SK-MEL-5 (cell line): ENCODE data around the gene RNF40. TPM values are rescaled to one million over a fixed set of nuclear protein-coding genes. Genes with fewer than 3 reads are reported as not detected.

Experiments used
- DNase-seq: peaks from one replicate; pipeline ENCODE4 v3.0.0-alpha.2; 2016; ENCODE audit warnings: low read depth, low spot score
- in situ Hi-C: cut with HindIII; loops from 2 replicates; pipeline ENCODE4 v1.10.0; 2016; ENCODE audit warnings: low sequenced_read_pairs, high pct_unique_total_duplicates, low pct_unique_long_range_greater_than_20kb
- total RNA-seq: library from RNA; depleted of rRNA; stranded (reverse); fragments of >200 nt; shearing (Covaris generic); gene quantifications from 2 replicates; pipeline ENCODE4 v1.2.3, GENCODE V29; 2014

Gene RNF40
- total RNA-seq, 1 experiment from 2014 or later, result 120 TPM

GRCh38 chr16:30737794-30738648 lies 24.1 kb upstream of the RNF40 start:
- no peak for DNase-seq
- in situ Hi-C loops, result no loop called here

GRCh38 chr16:30738984-30739951 lies 22.9 kb upstream of the RNF40 start:
- in situ Hi-C loops, result no loop called here
- DNase-seq, result no peak

- peak; percentile 27 for DNase-seq
Observed at GRCh38 chr16:30740364-30741251, 21.5 kb upstream of the RNF40 start.

GRCh38 chr16:30741461-30741914 lies 20.6 kb upstream of the RNF40 start:
- in situ Hi-C loops, result no loop called here
- DNase-seq, result no peak

More at GRCh38 chr16:30740364-30741251, 21.5 kb upstream of the RNF40 start:
- in situ Hi-C loops, result no loop called here

DNA sequence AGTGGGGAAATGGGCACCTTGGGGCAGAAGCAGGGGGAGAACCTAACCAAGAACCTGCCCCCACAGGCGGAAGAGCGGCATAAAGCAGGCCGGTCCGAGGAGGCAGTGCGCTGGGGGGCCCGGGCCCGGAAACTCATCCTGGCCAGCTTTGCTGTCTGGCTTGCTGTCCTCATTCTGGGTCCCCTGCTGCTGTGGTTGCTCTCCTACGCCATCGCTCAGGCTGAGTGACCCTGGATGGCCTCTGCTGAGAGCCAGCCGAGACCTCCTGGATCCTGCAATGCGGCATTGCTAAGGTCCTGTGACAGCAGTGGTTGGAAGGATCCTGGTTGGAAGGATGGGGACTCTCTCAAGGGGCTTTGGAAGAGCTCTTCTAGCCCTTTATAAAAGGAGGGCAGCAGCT lies 18.4 kb upstream of the RNF40 start:
- DNase-seq, result no peak
- in situ Hi-C loops, result no loop called here

GRCh38 chr16:30744183-30744582 lies 17.9 kb upstream of the RNF40 start:
- in situ Hi-C loops, result no loop called here

GRCh38 chr16:30745082-30745481 lies 17.0 kb upstream of the RNF40 start:
- in situ Hi-C loops, result no loop called here
- no peak for DNase-seq

More at GRCh38 chr16:30744183-30744582, 17.9 kb upstream of the RNF40 start:
- no peak for DNase-seq

DNA sequence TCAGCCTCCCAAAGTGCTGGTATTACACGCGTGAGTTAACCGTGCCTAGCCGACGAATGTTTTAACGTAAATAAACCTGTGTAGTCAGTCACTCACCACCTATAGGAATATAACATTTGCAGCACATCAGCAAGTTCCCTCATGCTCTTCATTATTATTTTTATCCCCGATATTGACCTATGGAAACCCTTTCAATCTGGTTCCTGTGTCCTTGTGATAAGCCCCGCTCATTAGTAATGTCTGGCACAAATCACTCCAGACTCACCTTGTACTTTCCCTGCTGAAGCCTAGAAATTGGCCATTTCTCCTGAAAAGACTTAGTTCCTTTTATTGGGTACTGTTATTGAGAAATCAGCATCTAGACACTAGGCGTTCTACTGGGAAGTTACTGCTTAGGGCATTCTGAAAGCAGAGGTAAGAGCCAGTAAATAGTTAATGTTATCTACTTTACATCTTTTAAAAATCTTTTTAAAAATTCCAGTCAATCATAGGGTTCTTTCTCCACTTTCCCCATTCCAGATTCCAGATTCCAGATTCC lies 15.4 kb upstream of the RNF40 start:
- in situ Hi-C loops, result no loop called here
- no peak for DNase-seq

GRCh38 chr16:30747331-30747730 lies 14.8 kb upstream of the RNF40 start:
- DNase-seq, result no peak
- in situ Hi-C loops, result no loop called here

DNA sequence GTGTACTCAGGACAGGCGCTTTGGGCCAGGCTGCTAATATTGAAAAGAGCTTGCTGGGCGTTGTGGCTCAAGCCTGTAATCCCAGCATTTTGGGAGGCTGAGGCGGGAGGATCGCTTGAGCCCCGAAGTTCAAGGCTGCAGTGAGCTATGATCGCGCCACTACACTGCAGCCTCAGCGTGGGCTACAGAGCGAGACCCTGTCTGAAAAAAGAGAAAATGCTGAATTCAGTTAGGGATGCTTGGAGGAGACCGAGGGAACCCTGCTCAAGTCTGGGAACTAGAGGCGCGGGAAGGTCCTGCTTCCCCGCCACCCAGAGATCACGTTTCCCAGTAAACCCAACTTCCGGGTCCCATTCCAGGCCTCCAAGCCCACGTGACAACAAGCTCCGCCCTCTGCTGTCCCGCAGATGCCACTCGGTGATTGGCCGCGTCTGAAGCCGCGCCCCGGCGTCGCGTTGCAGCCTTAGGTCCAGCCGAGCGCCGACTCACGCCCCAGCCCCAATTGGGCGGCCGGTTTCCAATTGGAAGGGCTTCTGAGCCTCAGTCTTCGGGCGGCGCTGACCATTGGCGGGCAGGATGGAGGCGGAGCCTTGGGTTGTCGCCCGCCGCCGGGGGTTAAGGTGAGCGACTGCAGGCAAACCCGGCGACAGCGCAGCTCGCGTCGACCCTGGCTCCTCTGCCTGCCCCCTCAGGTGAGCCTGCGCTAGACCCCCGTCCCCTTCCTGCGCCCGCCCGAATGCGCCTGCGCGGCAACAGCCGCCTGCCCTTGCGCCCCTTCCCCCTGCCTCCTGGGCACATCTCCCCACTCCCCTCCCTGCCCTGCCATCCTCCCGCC lies 14.1 kb upstream of the RNF40 start, which contains the start of gene PHKG2:
Gene PHKG2 (plus strand): TSS at position 627 of the 835 bp plus-strand sequence. CDS start 396 bp downstream, outside the sequence.
- DNase-seq, result peak; percentile 98
- in situ Hi-C loops, result no loop called here

- DNase-seq, result no peak
- in situ Hi-C loops, result no loop called here
Observed at GRCh38 chr16:30748634-30749445, 13.3 kb upstream of the RNF40 start.

- in situ Hi-C loops, result no loop called here
- DNase-seq, result no peak
Observed at GRCh38 chr16:30750201-30750600, 11.9 kb upstream of the RNF40 start.

GRCh38 chr16:30750876-30751465 lies 11.2 kb upstream of the RNF40 start:
- in situ Hi-C loops, result no loop called here
- no peak for DNase-seq

- no peak for DNase-seq
- in situ Hi-C loops, result no loop called here
Observed at GRCh38 chr16:30753596-30753995, 8.5 kb upstream of the RNF40 start.
